HG02970 (cell line): ENCODE data around the gene PCK1.

Experiments
- ATAC-seq: cut with Tn5 transposase; IDR thresholded peaks from one replicate; pipeline ENCODE4 v1.9.1; 2021; ENCODE audit warnings: mild to moderate bottlenecking, moderate library complexity, moderate number of reproducible peaks; ENCODE audit not compliant: unreplicated experiment, low FRiP score

PCK1 gene

GRCh38 chr20:57535297-57535696 lies 25.6 kb upstream of the PCK1 start:
- no peak for ATAC-seq

GRCh38 chr20:57536120-57536708 lies 24.7 kb upstream of the PCK1 start:
- no peak for ATAC-seq

- no peak for ATAC-seq
These were observed 23.9 kb upstream of the PCK1 start for GRCh38 chr20:57536771-57537724.

GRCh38 chr20:57537822-57538221 lies 23.1 kb upstream of the PCK1 start:
- ATAC-seq: no peak

- ATAC-seq: no peak
These were observed 21.0 kb upstream of the PCK1 start for GRCh38 chr20:57539889-57540288.

GRCh38 chr20:57540890-57541580 lies 19.9 kb upstream of the PCK1 start:
- no peak for ATAC-seq

GRCh38 chr20:57543754-57544153 lies 17.2 kb upstream of the PCK1 start:
- no peak for ATAC-seq

GRCh38 chr20:57544838-57545564 lies 15.9 kb upstream of the PCK1 start:
- no peak for ATAC-seq

- ATAC-seq: no peak
These were observed 14.8 kb upstream of the PCK1 start for GRCh38 chr20:57545927-57546662.

GRCh38 chr20:57546956-57547649 lies 13.8 kb upstream of the PCK1 start:
- no peak for ATAC-seq

- no peak for ATAC-seq
These were observed 12.5 kb upstream of the PCK1 start for GRCh38 chr20:57548177-57549058.

GRCh38 chr20:57552471-57552870 lies 8.4 kb upstream of the PCK1 start:
- no peak for ATAC-seq

GRCh38 chr20:57553376-57554018 lies 7.4 kb upstream of the PCK1 start:
- ATAC-seq: no peak

- no peak for ATAC-seq
These were observed 5.3 kb upstream of the PCK1 start for GRCh38 chr20:57555457-57556184.

GRCh38 chr20:57556980-57557274 lies 4.0 kb upstream of the PCK1 start:
- ATAC-seq: no peak

GRCh38 chr20:57557926-57558613 lies 2.8 kb upstream of the PCK1 start:
- ATAC-seq: no peak
